OCI-LY7 (cell line): ENCODE measurements around the gene DYNC1I1. TPM values are rescaled to one million over a fixed set of nuclear protein-coding genes. Genes with fewer than 3 reads are reported as not detected.

Experiments used
- BruUV-seq: library from RNA; stranded (reverse); fragments of 400-500 nt; replicated peaks from 2 replicates; lab custom pipeline; 2021; lab: Mats Ljungman, UMichigan
- CTCF ChIA-PET: fragments of 300-600 bp; sonication (Branson Sonifier 250); formaldehyde crosslinking; loops from one replicate; lab custom pipeline; 2022; ENCODE audit warnings: antibody characterized with exemption; ENCODE audit not compliant: unreplicated experiment; lab: Charles Lee
- POLR2A ChIA-PET: fragments of 300-600 bp; sonication (Branson Sonifier 250); formaldehyde crosslinking; loops from one replicate; lab custom pipeline; 2022; ENCODE audit warnings: antibody characterized with exemption; lab: Charles Lee
- DNase-seq: peaks from one replicate; pipeline ENCODE4 v3.0.0-alpha.2; 2015; ENCODE audit warnings: low spot score
- H2AFZ ChIP-seq: fragments of 200-600 bp; sonication (generic), shearing (Covaris generic); 2 replicates; pipeline ENCODE4 v1.6.1; 2014; ENCODE audit warnings: mild to moderate bottlenecking, antibody characterized with exemption, low read length, moderate library complexity
- H3K27ac ChIP-seq: fragments of 200-600 bp; sonication (generic); 2 replicates; pipeline ENCODE4 v1.5.1; 2014; ENCODE audit warnings: mixed run types, low read depth, mild to moderate bottlenecking, moderate library complexity, low read length, inconsistent platforms; ENCODE audit not compliant: poor library complexity, severe bottlenecking
- H3K36me3 ChIP-seq: fragments of 200-600 bp; sonication (generic); 2 replicates; pipeline ENCODE4 v1.6.1; 2014; ENCODE audit warnings: mild to moderate bottlenecking, antibody characterized with exemption, low read length, moderate library complexity, mixed read lengths; ENCODE audit not compliant: insufficient read depth
- H3K4me1 ChIP-seq: fragments of 200-600 bp; sonication (generic); 2 replicates; pipeline ENCODE4 v1.5.1; 2014; ENCODE audit warnings: mild to moderate bottlenecking, low read length; ENCODE audit not compliant: insufficient read depth, poor library complexity, severe bottlenecking
- H3K4me2 ChIP-seq: fragments of 200-600 bp; sonication (generic); 2 replicates; pipeline ENCODE4 v1.6.1; 2014; ENCODE audit warnings: mild to moderate bottlenecking, low read length
- H3K4me3 ChIP-seq: fragments of 200-600 bp; sonication (generic); 2 replicates; pipeline ENCODE4 v1.5.1; 2014; ENCODE audit warnings: mild to moderate bottlenecking, low read depth, low read length; ENCODE audit not compliant: poor library complexity, severe bottlenecking
- H3K79me2 ChIP-seq: fragments of 200-600 bp; sonication (generic); 2 replicates; pipeline ENCODE4 v1.6.1; 2016; ENCODE audit warnings: low read depth, mild to moderate bottlenecking, low read length, moderate library complexity, mixed read lengths; ENCODE audit not compliant: insufficient read depth
- H3K9me2 ChIP-seq: fragments of 200-600 bp; sonication (generic); 2 replicates; pipeline ENCODE4 v1.6.1; 2016; ENCODE audit warnings: mild to moderate bottlenecking, low read length, mixed read lengths; ENCODE audit not compliant: insufficient read depth
- H3K9me3 ChIP-seq: fragments of 200-600 bp; sonication (generic); 2 replicates; pipeline ENCODE4 v1.6.1; 2014; ENCODE audit warnings: mild to moderate bottlenecking, mixed run types, low read length, mixed read lengths
- H4K20me1 ChIP-seq: fragments of 200-600 bp; sonication (generic); 2 replicates; pipeline ENCODE4 v1.6.1; 2014; ENCODE audit warnings: mild to moderate bottlenecking, antibody characterized with exemption, low read length, moderate library complexity, mixed read lengths; ENCODE audit not compliant: insufficient read depth
- EZH2phosphoT487 ChIP-seq: fragments of 200-600 bp; sonication (generic); IDR thresholded peaks from 2 replicates; pipeline ENCODE4 v1.6.1; 2018; ENCODE audit warnings: low read depth, borderline replicate concordance, mild to moderate bottlenecking, mixed run types, antibody characterized with exemption, low read length, moderate library complexity, mixed read lengths
- intact Hi-C: fragments of 100-400 bp; cut with micrococcal nuclease; formaldehyde crosslinking; loops from one replicate; pipeline ENCODE4 v1.10.0; 2022; ENCODE audit not compliant: unreplicated experiment
- total RNA-seq, 2 experiments: library from RNA; depleted of rRNA in 1 of 2; stranded (reverse); fragments of >200 nt in 1 of 2; shearing (Covaris generic) in 1 of 2; gene quantifications; 2 replicates each; pipeline ENCODE4 v1.2.3, GENCODE V29; 2014 to 2022
- TF ChIP-seq, protein P1 (sequence below): fragments of 200-600 bp; sonication (generic); conservative IDR thresholded peaks from 2 replicates; pipeline ENCODE4 v1.5.1; 2014; ENCODE audit warnings: mild to moderate bottlenecking, antibody characterized with exemption, low read length, moderate library complexity, mixed read lengths

The DYNC1I1 gene
- total RNA-seq, 2 experiments from 2014 or later = not detected

DNA sequence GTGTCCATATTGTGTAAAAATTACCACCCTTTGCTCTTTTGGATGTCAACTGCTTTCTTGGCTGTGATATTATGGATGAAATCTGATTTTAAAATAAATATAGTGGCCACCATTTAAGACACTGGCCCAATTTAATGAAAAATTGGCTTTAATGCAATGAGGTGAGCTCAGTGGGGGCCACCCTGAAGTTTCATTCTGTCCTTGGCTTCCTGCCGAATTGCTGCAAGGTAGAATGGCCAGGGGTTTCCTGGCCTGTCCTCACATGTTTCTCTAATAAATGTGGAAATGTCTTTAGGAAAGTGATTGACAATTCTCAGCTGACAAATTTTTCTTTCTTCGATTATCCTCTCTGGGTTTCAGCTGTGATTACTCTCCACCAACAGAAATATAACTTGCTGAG, 36.0 kb downstream of the DYNC1I1 start:
- POLR2A ChIA-PET = interaction anchor here (0.8 to 1.6 kb wide), 2 partner anchors 10 to 36 kb away, joined by 4 to 5 read pairs; partner anchors contain the start of gene DYNC1I1
- no peak for TF ChIP-seq EZH2phosphoT487
- TF ChIP-seq, protein P1, sequence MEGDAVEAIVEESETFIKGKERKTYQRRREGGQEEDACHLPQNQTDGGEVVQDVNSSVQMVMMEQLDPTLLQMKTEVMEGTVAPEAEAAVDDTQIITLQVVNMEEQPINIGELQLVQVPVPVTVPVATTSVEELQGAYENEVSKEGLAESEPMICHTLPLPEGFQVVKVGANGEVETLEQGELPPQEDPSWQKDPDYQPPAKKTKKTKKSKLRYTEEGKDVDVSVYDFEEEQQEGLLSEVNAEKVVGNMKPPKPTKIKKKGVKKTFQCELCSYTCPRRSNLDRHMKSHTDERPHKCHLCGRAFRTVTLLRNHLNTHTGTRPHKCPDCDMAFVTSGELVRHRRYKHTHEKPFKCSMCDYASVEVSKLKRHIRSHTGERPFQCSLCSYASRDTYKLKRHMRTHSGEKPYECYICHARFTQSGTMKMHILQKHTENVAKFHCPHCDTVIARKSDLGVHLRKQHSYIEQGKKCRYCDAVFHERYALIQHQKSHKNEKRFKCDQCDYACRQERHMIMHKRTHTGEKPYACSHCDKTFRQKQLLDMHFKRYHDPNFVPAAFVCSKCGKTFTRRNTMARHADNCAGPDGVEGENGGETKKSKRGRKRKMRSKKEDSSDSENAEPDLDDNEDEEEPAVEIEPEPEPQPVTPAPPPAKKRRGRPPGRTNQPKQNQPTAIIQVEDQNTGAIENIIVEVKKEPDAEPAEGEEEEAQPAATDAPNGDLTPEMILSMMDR = no peak
- Histone ChIP-seq H3K9me2 (no peaks in the 10 kb centered on the region), H3K4me3 (no peak overlapping the region), H3K27ac (no peak overlapping the region), H4K20me1 (no peaks in the 10 kb centered on the region), H3K4me2 (no peak overlapping the region), H3K79me2 (no peaks in the 10 kb centered on the region), H3K36me3 (no peaks in the 10 kb centered on the region), H2AFZ (no peak overlapping the region), H3K9me3 (no peaks in the 10 kb centered on the region), H3K4me1 (no peaks in the 10 kb centered on the region)
- CTCF ChIA-PET = no interaction called here
- BruUV-seq = no TSS peak
- intact Hi-C loops = no loop called here
- no peak for DNase-seq

DNA sequence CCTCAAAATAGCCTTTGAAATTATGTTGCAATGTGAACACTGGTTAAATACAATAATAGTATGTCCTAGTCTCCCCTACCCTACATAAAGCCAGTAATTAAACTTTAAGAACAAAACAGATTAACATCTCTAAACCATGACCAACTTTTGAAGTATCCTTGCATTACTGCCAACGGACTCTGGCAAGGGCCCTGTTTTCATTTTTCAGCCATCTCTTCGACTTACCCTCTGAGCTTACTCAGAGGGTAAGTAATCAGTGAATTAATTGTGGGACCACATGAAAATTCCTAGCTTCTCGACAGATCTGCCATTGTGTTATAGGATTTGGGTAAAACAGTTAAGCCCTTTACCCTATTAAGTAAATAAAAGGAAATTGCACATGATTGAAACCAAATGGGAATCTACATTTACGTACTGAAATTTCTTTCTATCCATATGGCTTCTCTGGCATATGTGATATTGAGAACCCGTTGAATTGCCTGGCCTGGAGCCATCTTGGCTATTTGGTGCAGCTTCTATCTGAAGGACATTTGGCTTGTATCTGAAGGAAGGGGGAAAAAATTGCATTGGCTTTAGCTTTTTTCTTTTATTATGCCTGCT, 39.6 kb downstream of the DYNC1I1 start:
- Histone ChIP-seq H3K4me3 (no peak overlapping the region), H2AFZ (no peak overlapping the region), H3K36me3 (no peaks in the 10 kb centered on the region), H3K9me3 (no peaks in the 10 kb centered on the region), H3K9me2 (no peaks in the 10 kb centered on the region), H3K4me1 (no peaks in the 10 kb centered on the region), H3K4me2 (no peak overlapping the region), H3K79me2 (no peaks in the 10 kb centered on the region), H3K27ac (no peak overlapping the region), H4K20me1 (no peaks in the 10 kb centered on the region)
- no peak for TF ChIP-seq EZH2phosphoT487
- TF ChIP-seq, protein P1 = no peak
- POLR2A ChIA-PET = no interaction called here
- intact Hi-C loops = no loop called here
- no TSS peak for BruUV-seq
- DNase-seq = no peak
- CTCF ChIA-PET = no interaction called here

DNA sequence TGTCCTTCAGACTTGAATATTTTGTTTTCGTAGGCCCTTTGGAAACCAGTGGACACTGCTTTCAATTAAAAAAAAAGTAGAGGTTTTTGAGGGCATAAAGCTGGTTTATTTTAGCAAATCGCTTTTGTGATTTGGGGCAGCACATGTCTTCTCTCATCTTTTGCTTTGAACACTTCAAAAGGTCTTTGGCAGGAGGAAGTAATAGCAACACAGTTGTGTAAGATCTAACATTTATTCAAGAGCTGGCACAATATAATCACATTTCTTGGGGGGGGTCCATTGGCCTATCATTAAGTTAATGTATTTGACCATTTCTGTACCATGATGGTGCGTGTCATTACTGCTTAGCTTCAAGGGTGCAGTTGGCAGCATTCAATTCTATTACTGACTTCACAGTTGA, 42.4 kb downstream of the DYNC1I1 start:
- CTCF ChIA-PET = no interaction called here
- H4K20me1 ChIP-seq = no peaks in the 10 kb centered on the region
- no peaks in the 10 kb centered on the region for H3K9me2 ChIP-seq
- H3K36me3 ChIP-seq = no peaks in the 10 kb centered on the region
- H3K4me1 ChIP-seq = no peaks in the 10 kb centered on the region
- no peaks in the 10 kb centered on the region for H3K9me3 ChIP-seq
- intact Hi-C loops = no loop called here
- POLR2A ChIA-PET = no interaction called here
- no peak overlapping the region for H2AFZ ChIP-seq
- TF ChIP-seq, protein P1 = no peak
- no peak for TF ChIP-seq EZH2phosphoT487
- no peak overlapping the region for H3K4me2 ChIP-seq
- H3K27ac ChIP-seq = no peak overlapping the region
- H3K79me2 ChIP-seq = no peaks in the 10 kb centered on the region
- DNase-seq = no peak
- H3K4me3 ChIP-seq = no peak overlapping the region
- BruUV-seq = no TSS peak
